B cell (primary cell): Measurements from ENCODE around the gene XRCC6. TPM values are rescaled to one million over a fixed set of nuclear protein-coding genes. Genes with fewer than 3 reads are reported as not detected.

Experiments used
- ATAC-seq: fragments of 200-7000 bp; cut with Tn5 transposase; one replicate; pipeline ENCODE4 v1.10.0; 2021; ENCODE audit warnings: low read depth, mild to moderate bottlenecking, moderate number of reproducible peaks, moderate library complexity
- CTCF ChIA-PET: fragments of 350-600 bp; sonication (Branson Sonifier 250); formaldehyde crosslinking; loops from one replicate; lab custom pipeline; 2021; ENCODE audit warnings: antibody characterized with exemption, inconsistent platforms; lab: Charles Lee
- POLR2A ChIA-PET: fragments of 350-600 bp; sonication (Branson Sonifier 250); formaldehyde crosslinking; loops from one replicate; lab custom pipeline; 2021; ENCODE audit warnings: antibody characterized with exemption; lab: Charles Lee
- DNase-seq: peaks from one replicate; pipeline ENCODE4 v3.0.0; 2013
- H2AFZ ChIP-seq: 2 replicates; pipeline ENCODE4 v1.6.1; 2012; ENCODE audit warnings: mild to moderate bottlenecking, low read depth, low read length; ENCODE audit not compliant: insufficient read depth, poor library complexity, severe bottlenecking
- H3K27ac ChIP-seq, 2 donors: 1 replicate in 1 of 2; 2 replicates in 1 of 2; pipeline ENCODE4 v1.5.1; 2012 to 2013; ENCODE audit warnings: low read length in 2 of 2, mild to moderate bottlenecking in 2 of 2, moderate library complexity in 1 of 2
- H3K27me3 ChIP-seq, 4 experiments: fragments of 200-600 bp in 1 of 4; sonication (generic) in 1 of 4; replicated peaks in 1 of 4; 1 replicate in 2 of 4; 2 replicates in 2 of 4; pipeline versions ENCODE4 v1.6.1 to v1.7.0; 2013 to 2016; ENCODE audit warnings: low read length in 3 of 4, mild to moderate bottlenecking in 2 of 4, mixed read lengths in 1 of 4, moderate library complexity in 1 of 4; ENCODE audit not compliant: insufficient read depth in 4 of 4, control insufficient read depth in 3 of 4; ENCODE audit errors: control extremely low read depth in 1 of 4
- H3K36me3 ChIP-seq, 2 experiments: replicated peaks in 1 of 2; 1 replicate in 1 of 2; 2 replicates in 1 of 2; pipeline versions ENCODE4 v1.6.1 to v1.7.1; 2013; ENCODE audit warnings: low read length in 1 of 2; ENCODE audit not compliant: insufficient read depth in 2 of 2, control insufficient read depth in 1 of 2; ENCODE audit errors: control extremely low read depth in 1 of 2, extremely low read depth in 1 of 2
- H3K4me1 ChIP-seq, 2 donors: fragments of 200-600 bp in 1 of 2; sonication (generic) in 1 of 2; 1 replicate in 1 of 2; 2 replicates in 1 of 2; pipeline versions ENCODE4 v1.5.1 to v1.6.1; 2013 to 2017; ENCODE audit warnings: low read length in 2 of 2; ENCODE audit not compliant: control insufficient read depth in 2 of 2, insufficient read depth in 2 of 2
- H3K4me2 ChIP-seq: replicated peaks from 2 replicates; pipeline ENCODE3; 2012; ENCODE audit warnings: mild to moderate bottlenecking, low read depth, low read length; ENCODE audit not compliant: poor library complexity, severe bottlenecking
- H3K4me3 ChIP-seq, 5 experiments: fragments of 200-600 bp in 1 of 5; sonication (generic) in 1 of 5; 1 replicate in 3 of 5; 2 replicates in 2 of 5; pipeline versions ENCODE4 v1.5.1 to v1.7.0; 2011 to 2016; ENCODE audit warnings: low read length in 4 of 5, mild to moderate bottlenecking in 4 of 5, low read depth in 2 of 5, control low read depth in 1 of 5, moderate library complexity in 1 of 5; ENCODE audit not compliant: insufficient read depth in 1 of 5; ENCODE audit errors: control extremely low read depth in 1 of 5, extremely low read depth in 1 of 5
- H3K79me2 ChIP-seq: fragments of 200-600 bp; sonication (generic); one replicate; pipeline ENCODE4 v1.6.0; 2016; ENCODE audit warnings: low read length; ENCODE audit not compliant: control insufficient read depth, insufficient read depth
- H3K9ac ChIP-seq: fragments of 200-600 bp; sonication (generic); 2 replicates; pipeline ENCODE4 v1.6.1; 2017; ENCODE audit warnings: mild to moderate bottlenecking, low read length, moderate library complexity
- H3K9me3 ChIP-seq, 3 donors: one replicate each; pipeline versions ENCODE4 v1.6.1 to v1.7.1; 2013; ENCODE audit warnings: low read length in 2 of 3; ENCODE audit not compliant: control insufficient read depth in 2 of 3, insufficient read depth in 1 of 3; ENCODE audit errors: control extremely low read depth in 1 of 3
- H4K20me1 ChIP-seq: 2 replicates; pipeline ENCODE4 v1.6.0; 2012; ENCODE audit warnings: mild to moderate bottlenecking, low read length; ENCODE audit not compliant: insufficient read depth, control insufficient read depth, poor library complexity, severe bottlenecking
- H3K27ac Mint-ChIP-seq: one replicate; pipeline ENCODE4 v1.8.0; 2021; ENCODE audit warnings: mixed read lengths
- H3K27me3 Mint-ChIP-seq: one replicate; pipeline ENCODE4 v1.8.0; 2021; ENCODE audit warnings: mixed read lengths
- H3K4me1 Mint-ChIP-seq: one replicate; pipeline ENCODE4 v1.8.0; 2021; ENCODE audit warnings: mixed read lengths
- H3K4me3 Mint-ChIP-seq: one replicate; pipeline ENCODE4 v1.8.0; 2021; ENCODE audit warnings: mixed read lengths
- H3K9me3 Mint-ChIP-seq: one replicate; pipeline ENCODE4 v1.8.0; 2022; ENCODE audit warnings: mixed read lengths; ENCODE audit not compliant: insufficient read depth
- CTCF ChIP-seq: fragments of 200-600 bp; IDR thresholded peaks from one replicate; pipeline ENCODE4 v1.8.0; 2022; ENCODE audit warnings: antibody characterized with exemption, mild to moderate bottlenecking
- EZH2 ChIP-seq: IDR thresholded peaks from 2 replicates; pipeline ENCODE4 v1.6.1; 2012; ENCODE audit warnings: borderline replicate concordance, low read depth, mild to moderate bottlenecking, moderate library complexity, low read length; ENCODE audit not compliant: insufficient read depth, poor library complexity, severe bottlenecking
- WGBS: methylation state at CpG from one replicate; pipeline ENCODE4 v1.1.5; 2013; ENCODE audit warnings: missing lambda C conversion rate; ENCODE audit not compliant: insufficient coverage; 5-methylcytosine and 5-hydroxymethylcytosine counted together
- intact Hi-C: fragments of 100-400 bp; cut with micrococcal nuclease; formaldehyde crosslinking; loops from one replicate; pipeline ENCODE4 v1.10.0; 2022
- polyA plus RNA-seq: library from polyadenylated mRNA; depleted of rRNA; stranded (reverse); fragments of >200 nt; gene quantifications from 2 replicates; pipeline ENCODE4 v1.2.3, GENCODE V29; 2012
- small RNA-seq: library from RNA; depleted of rRNA; stranded (forward); fragments of <200 nt; gene quantifications from one replicate; pipeline ENCODE3, GENCODE V24; 2012; ENCODE audit warnings: low replicate concordance, low read depth; ENCODE audit not compliant: insufficient read length
- total RNA-seq, 2 donors: library from RNA; stranded (reverse); fragments of 120-200 nt in 1 of 2; gene quantifications; 1 replicate in 1 of 2; 2 replicates in 1 of 2; pipeline versions ENCODE4 v1.2.3 to v1.2.4, GENCODE V29; 2013 to 2022

The XRCC6 gene
- total and polyA plus RNA-seq, 2 donors (not counting 1 experiment from before 2014, with no cell fraction given): 55.4 to 180 TPM

GRCh38 chr22:41713004-41713403 lies 91.9 kb downstream of the XRCC6 start:
- DNase-seq (no peak), ATAC-seq (no peak)
- ChIA-PET CTCF (no interaction called here), POLR2A (no interaction called here)
- H3K27me3 ChIP-seq: no peaks in the 10 kb centered on the region
- Mint-ChIP-seq H3K9me3 (no peaks in the 10 kb centered on the region), H3K27me3 (no peaks in the 10 kb centered on the region), H3K27ac (no peak overlapping the region), H3K4me3 (no peak overlapping the region), H3K4me1 (no peaks in the 10 kb centered on the region)
- TF ChIP-seq CTCF: no peak
- TF ChIP-seq EZH2: no peak
- no peaks in the 10 kb centered on the region for H4K20me1 ChIP-seq
- intact Hi-C loops: no loop called here
- no peak overlapping the region for H3K4me3 ChIP-seq
- no peak overlapping the region for H3K9ac ChIP-seq
- H2AFZ ChIP-seq: no peak overlapping the region
- H3K4me2 ChIP-seq: no peak overlapping the region
- no peaks in the 10 kb centered on the region for H3K4me1 ChIP-seq
- no peaks in the 10 kb centered on the region for H3K36me3 ChIP-seq
- H3K27ac ChIP-seq: no peak overlapping the region
- H3K9me3 ChIP-seq: no peaks in the 10 kb centered on the region
- 97% methylated on average over 9 of the region's 9 CpGs for WGBS
- no peaks in the 10 kb centered on the region for H3K79me2 ChIP-seq

Small RNA genes lying within 50 kb of the gene (small RNA-seq; reads per million reads assigned to genes)
- gene HMGN2P10 (not detected), gene RF00019 (not detected), gene RNU6-476P (not detected)

Other genes with a start within 250 kb of the XRCC6 start
- gene TEF, start 239.4 kb upstream of the XRCC6 start, total RNA-seq: 5.5 and 6.8 TPM in 2 replicates
- 1.6 and 5.0 TPM in 2 replicates for gene TEF, start 239.4 kb upstream of the XRCC6 start, polyA plus RNA-seq
- 51.5 and 56.0 TPM in 2 replicates for gene TOB2, start 174.5 kb upstream of the XRCC6 start, total RNA-seq
- 26.2 and 40.4 TPM in 2 replicates for gene TOB2, start 174.5 kb upstream of the XRCC6 start, polyA plus RNA-seq
- 31.6 and 34.5 TPM in 2 replicates for gene PHF5A, start 152.6 kb upstream of the XRCC6 start, total RNA-seq
- 29.4 and 62.1 TPM in 2 replicates for gene PHF5A, start 152.6 kb upstream of the XRCC6 start, polyA plus RNA-seq
- gene ACO2, start 152.2 kb upstream of the XRCC6 start, total RNA-seq: 91.7 and 104 TPM in 2 replicates
- 91.5 and 91.7 TPM in 2 replicates for gene ACO2, start 152.2 kb upstream of the XRCC6 start, polyA plus RNA-seq
- 32.1 and 35.6 TPM in 2 replicates for gene POLR3H, start 76.8 kb upstream of the XRCC6 start, total RNA-seq
- gene POLR3H, start 76.8 kb upstream of the XRCC6 start, polyA plus RNA-seq: 10.3 and 12.4 TPM in 2 replicates
- gene CSDC2, start 60.3 kb upstream of the XRCC6 start, total RNA-seq: not detected in 2 replicates
- gene CSDC2, start 60.3 kb upstream of the XRCC6 start, polyA plus RNA-seq: not detected in 2 replicates
- 22.1 and 23.3 TPM in 2 replicates for gene PMM1, start 31.5 kb upstream of the XRCC6 start, total RNA-seq
- gene PMM1, start 31.5 kb upstream of the XRCC6 start, polyA plus RNA-seq: 24.8 and 36.0 TPM in 2 replicates
- gene DESI1, start 252 bp upstream of the XRCC6 start, total RNA-seq: 25.5 and 26.3 TPM in 2 replicates
- gene DESI1, start 252 bp upstream of the XRCC6 start, polyA plus RNA-seq: 15.2 and 17.3 TPM in 2 replicates
- 108 and 114 TPM in 2 replicates for gene SNU13, start 67.6 kb downstream of the XRCC6 start, total RNA-seq
- 99.0 and 119 TPM in 2 replicates for gene SNU13, start 67.6 kb downstream of the XRCC6 start, polyA plus RNA-seq
- gene MEI1, start 78.2 kb downstream of the XRCC6 start, total RNA-seq: 50.1 and 59.3 TPM in 2 replicates
- 40.3 and 64.8 TPM in 2 replicates for gene MEI1, start 78.2 kb downstream of the XRCC6 start, polyA plus RNA-seq
- gene CCDC134, start 179.4 kb downstream of the XRCC6 start, total RNA-seq: 17.4 and 18.1 TPM in 2 replicates
- 4.4 and 5.0 TPM in 2 replicates for gene CCDC134, start 179.4 kb downstream of the XRCC6 start, polyA plus RNA-seq
- 287 and 304 TPM in 2 replicates for gene SREBF2, start 211.8 kb downstream of the XRCC6 start, total RNA-seq
- 106 and 116 TPM in 2 replicates for gene SREBF2, start 211.8 kb downstream of the XRCC6 start, polyA plus RNA-seq